SU-DHL-6 (cell line): ENCODE measurements around the gene LGALS4.
"Not testable (repeated sequence)": the region's sequence is repeated elsewhere in the genome, so short reads cannot be mapped to it uniquely, and the experiment has no call there.

Experiments used
- EZH2phosphoT487 ChIP-seq: fragments of 200-600 bp; sonication (generic), shearing (Covaris generic); conservative IDR thresholded peaks from 2 replicates; pipeline ENCODE4 v1.6.1; 2018; ENCODE audit warnings: mild to moderate bottlenecking, antibody characterized with exemption, low read length, moderate library complexity, mixed read lengths
- TF ChIP-seq, protein P1 (sequence below): fragments of 200-600 bp; sonication (generic); IDR thresholded peaks from one replicate; pipeline ENCODE4 v1.5.1; 2017; ENCODE audit warnings: antibody characterized with exemption, mild to moderate bottlenecking, low read length, moderate library complexity; ENCODE audit not compliant: insufficient read depth, poor library complexity, severe bottlenecking

DNA sequence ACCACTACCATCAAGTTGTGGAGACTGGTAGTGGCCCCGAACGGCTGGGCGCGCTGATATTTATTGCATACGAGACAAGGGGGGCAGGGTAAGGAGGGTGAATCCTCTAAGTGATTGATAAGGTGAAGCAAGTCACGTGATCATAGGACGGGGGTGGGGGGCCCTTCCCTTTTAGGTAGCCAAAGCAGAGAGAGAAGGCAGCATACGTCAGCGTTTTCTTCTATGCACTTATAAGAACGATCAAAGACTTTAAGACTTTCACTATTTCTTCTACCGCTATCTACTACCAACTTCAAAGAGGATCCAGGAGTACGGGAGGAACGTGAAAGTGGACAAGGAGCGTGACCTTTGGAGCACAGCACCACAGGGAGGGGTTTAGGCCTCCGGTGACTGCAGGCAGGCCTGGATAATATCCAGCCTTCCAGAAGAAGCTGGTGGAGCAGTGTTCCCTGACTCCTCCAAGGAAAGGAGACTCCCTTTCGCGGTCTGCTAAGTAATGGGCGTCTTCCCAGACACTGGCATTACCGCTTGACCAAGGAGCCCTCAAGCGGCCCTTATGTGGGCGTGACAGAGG, 47.0 kb upstream of the LGALS4 start:
- TF ChIP-seq, protein P1, sequence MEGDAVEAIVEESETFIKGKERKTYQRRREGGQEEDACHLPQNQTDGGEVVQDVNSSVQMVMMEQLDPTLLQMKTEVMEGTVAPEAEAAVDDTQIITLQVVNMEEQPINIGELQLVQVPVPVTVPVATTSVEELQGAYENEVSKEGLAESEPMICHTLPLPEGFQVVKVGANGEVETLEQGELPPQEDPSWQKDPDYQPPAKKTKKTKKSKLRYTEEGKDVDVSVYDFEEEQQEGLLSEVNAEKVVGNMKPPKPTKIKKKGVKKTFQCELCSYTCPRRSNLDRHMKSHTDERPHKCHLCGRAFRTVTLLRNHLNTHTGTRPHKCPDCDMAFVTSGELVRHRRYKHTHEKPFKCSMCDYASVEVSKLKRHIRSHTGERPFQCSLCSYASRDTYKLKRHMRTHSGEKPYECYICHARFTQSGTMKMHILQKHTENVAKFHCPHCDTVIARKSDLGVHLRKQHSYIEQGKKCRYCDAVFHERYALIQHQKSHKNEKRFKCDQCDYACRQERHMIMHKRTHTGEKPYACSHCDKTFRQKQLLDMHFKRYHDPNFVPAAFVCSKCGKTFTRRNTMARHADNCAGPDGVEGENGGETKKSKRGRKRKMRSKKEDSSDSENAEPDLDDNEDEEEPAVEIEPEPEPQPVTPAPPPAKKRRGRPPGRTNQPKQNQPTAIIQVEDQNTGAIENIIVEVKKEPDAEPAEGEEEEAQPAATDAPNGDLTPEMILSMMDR, result not testable (repeated sequence)
- not testable (repeated sequence) for TF ChIP-seq EZH2phosphoT487
